Hepatocyte (in vitro differentiated cells): ENCODE measurements around the gene RHBDD3. TPM values are rescaled to one million over a fixed set of nuclear protein-coding genes. Genes with fewer than 3 reads are reported as not detected.

Experiments used
- DNase-seq: peaks from one replicate; pipeline ENCODE4 v3.0.0-alpha.2; 2016; ENCODE audit warnings: low spot score
- H2AFZ ChIP-seq: fragments of 200-600 bp; sonication (generic); 2 replicates; pipeline ENCODE4 v1.6.0; 2016; ENCODE audit warnings: antibody characterized with exemption, mild to moderate bottlenecking
- H3K27ac ChIP-seq: fragments of 200-600 bp; sonication (generic); 2 replicates; pipeline ENCODE4 v1.5.1; 2016; ENCODE audit warnings: mild to moderate bottlenecking
- H3K27me3 ChIP-seq: fragments of 200-600 bp; sonication (generic); 2 replicates; pipeline ENCODE4 v1.6.1; 2016
- H3K36me3 ChIP-seq: fragments of 200-600 bp; sonication (generic); replicated peaks from 2 replicates; pipeline ENCODE4 v1.5.1; 2016; ENCODE audit warnings: low read depth; ENCODE audit not compliant: insufficient read depth
- H3K4me1 ChIP-seq: fragments of 200-600 bp; sonication (generic); 2 replicates; pipeline ENCODE4 v1.5.1; 2016; ENCODE audit warnings: mild to moderate bottlenecking, moderate library complexity; ENCODE audit not compliant: insufficient read depth
- H3K4me2 ChIP-seq: fragments of 200-600 bp; sonication (generic); 2 replicates; pipeline ENCODE4 v1.6.0; 2016
- H3K4me3 ChIP-seq: fragments of 200-600 bp; sonication (generic); 2 replicates; pipeline ENCODE4 v1.5.1; 2016; ENCODE audit warnings: mild to moderate bottlenecking
- H3K79me2 ChIP-seq: fragments of 200-600 bp; sonication (generic); 2 replicates; pipeline ENCODE4 v1.6.0; 2017; ENCODE audit warnings: mild to moderate bottlenecking
- H3K9me2 ChIP-seq: fragments of 200-600 bp; sonication (generic); replicated peaks from 2 replicates; pipeline ENCODE4 v1.6.0; 2017; ENCODE audit warnings: mild to moderate bottlenecking; ENCODE audit not compliant: insufficient read depth
- H3K9me3 ChIP-seq: fragments of 200-600 bp; sonication (generic); 2 replicates; pipeline ENCODE4 v1.5.1; 2016; ENCODE audit warnings: low read depth, mild to moderate bottlenecking
- H4K20me1 ChIP-seq: fragments of 200-600 bp; sonication (generic); 2 replicates; pipeline ENCODE4 v1.6.0; 2016; ENCODE audit warnings: mild to moderate bottlenecking; ENCODE audit not compliant: insufficient read depth, poor library complexity, severe bottlenecking
- CTCF ChIP-seq: fragments of 200-600 bp; sonication (generic); IDR thresholded peaks from 2 replicates; pipeline ENCODE4 v1.5.1; 2016; ENCODE audit warnings: antibody characterized with exemption, mild to moderate bottlenecking; ENCODE audit not compliant: poor library complexity
- EZH2 ChIP-seq: fragments of 200-600 bp; sonication (generic); IDR thresholded peaks from 2 replicates; pipeline ENCODE4 v1.6.1; 2016; ENCODE audit warnings: antibody characterized with exemption, mild to moderate bottlenecking, borderline replicate concordance
- EZH2phosphoT487 ChIP-seq: fragments of 200-600 bp; sonication (generic); IDR thresholded peaks from one replicate; pipeline ENCODE4 v1.6.1; 2018; ENCODE audit warnings: antibody characterized with exemption, mild to moderate bottlenecking, low read depth, moderate library complexity; ENCODE audit not compliant: unreplicated experiment, severe bottlenecking
- WGBS: methylation state at CpG from one replicate; pipeline ENCODE4 v1.1.6; 2016; ENCODE audit warnings: low lambda C conversion rate; ENCODE audit errors: missing lambda C conversion rate; 5-methylcytosine and 5-hydroxymethylcytosine counted together
- polyA plus RNA-seq: library from polyadenylated mRNA; unstranded; fragments of >200 nt; fragmentation: Nextera tagmentation; extraction: Ambion mirVana; gene quantifications from 2 replicates; pipeline ENCODE4 v1.2.1, GENCODE V29; 2016
- total RNA-seq: library from RNA; depleted of rRNA; stranded (reverse); fragments of >200 nt; gene quantifications from 2 replicates; pipeline ENCODE4 v1.2.3, GENCODE V29; 2014

The RHBDD3 gene
- total and polyA plus RNA-seq, 2 experiments from 2014 or later: 27.2 to 46.7 TPM

DNA sequence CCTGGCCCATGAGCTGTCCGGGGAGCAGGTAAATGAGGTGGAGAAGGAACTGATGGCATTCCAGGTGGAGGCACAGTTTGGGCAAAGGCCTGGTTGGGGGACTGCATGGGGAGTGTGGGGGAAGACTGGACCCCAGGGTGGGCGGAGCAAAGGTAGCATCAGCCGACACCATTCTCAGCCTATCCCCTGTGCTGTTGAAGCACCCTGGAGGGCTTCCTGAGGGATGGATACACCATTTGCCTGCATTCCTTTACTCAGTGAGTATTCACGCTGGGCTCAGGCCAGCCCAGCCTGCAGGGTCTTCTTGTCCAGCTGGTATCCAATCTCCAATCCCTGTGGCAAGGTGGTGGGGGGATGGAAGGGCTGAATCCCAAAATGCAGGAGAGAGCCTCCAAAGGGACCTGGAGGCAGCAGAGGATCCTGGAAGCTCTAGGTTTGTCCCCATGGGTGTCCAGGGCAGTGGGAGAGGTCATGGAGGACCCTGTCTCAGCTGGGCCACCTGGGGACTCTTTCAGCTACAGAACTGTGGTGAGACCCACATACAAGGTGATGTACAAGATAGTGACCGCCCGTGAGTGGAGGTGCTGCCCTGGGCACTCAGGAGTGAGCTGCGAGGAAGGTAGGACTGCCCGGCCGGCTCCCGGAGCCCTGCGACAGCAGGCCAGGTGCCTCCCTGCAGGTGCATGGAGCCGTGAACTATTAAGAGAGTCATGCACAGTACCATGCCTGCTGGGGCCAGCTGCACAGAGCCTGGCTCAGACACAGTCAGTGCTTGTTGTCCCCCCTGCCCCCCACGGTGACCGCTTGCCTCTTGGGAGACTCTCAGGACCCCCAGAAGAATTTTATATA is 52.5 kb downstream of the RHBDD3 start:
- H3K27ac ChIP-seq: no peak overlapping the region
- no peak overlapping the region for H2AFZ ChIP-seq
- H3K4me3 ChIP-seq: no peak overlapping the region
- H4K20me1 ChIP-seq: no peaks in the 10 kb centered on the region
- no peak overlapping the region for H3K4me2 ChIP-seq
- no peaks in the 10 kb centered on the region for H3K36me3 ChIP-seq
- DNase-seq: no peak
- TF ChIP-seq CTCF (no peak), EZH2 (no peak), EZH2phosphoT487 (no peak)
- no peaks in the 10 kb centered on the region for H3K9me2 ChIP-seq
- WGBS: 89% methylated on average over 14 of the region's 14 CpGs
- H3K27me3 ChIP-seq: no peaks in the 10 kb centered on the region
- peaks cover 4% of the 10 kb centered on the region for H3K4me1 ChIP-seq
- no peaks in the 10 kb centered on the region for H3K79me2 ChIP-seq
- no peaks in the 10 kb centered on the region for H3K9me3 ChIP-seq

GRCh38 chr22:29214232-29214631 is 53.5 kb downstream of the RHBDD3 start:
- Histone ChIP-seq H3K9me2 (no peaks in the 10 kb centered on the region), H3K27ac (no peak overlapping the region), H4K20me1 (no peaks in the 10 kb centered on the region), H2AFZ (no peak overlapping the region), H3K4me3 (no peak overlapping the region), H3K79me2 (no peaks in the 10 kb centered on the region), H3K9me3 (no peaks in the 10 kb centered on the region), H3K27me3 (no peaks in the 10 kb centered on the region), H3K4me2 (no peak overlapping the region), H3K4me1 (no peaks in the 10 kb centered on the region), H3K36me3 (no peaks in the 10 kb centered on the region)
- DNase-seq: no peak
- TF ChIP-seq EZH2phosphoT487: no peak
- no peak for TF ChIP-seq EZH2
- TF ChIP-seq CTCF: no peak
- 98% methylated on average over 6 of the region's 6 CpGs for WGBS

- no peaks in the 10 kb centered on the region for H3K9me2 ChIP-seq
- DNase-seq: no peak
- H3K27ac ChIP-seq: no peak overlapping the region
- no peak overlapping the region for H3K4me3 ChIP-seq
- H3K36me3 ChIP-seq: no peaks in the 10 kb centered on the region
- TF ChIP-seq EZH2: no peak
- no peak overlapping the region for H3K4me2 ChIP-seq
- H3K4me1 ChIP-seq: no peaks in the 10 kb centered on the region
- H2AFZ ChIP-seq: no peak overlapping the region
- no peaks in the 10 kb centered on the region for H3K9me3 ChIP-seq
- H3K27me3 ChIP-seq: no peaks in the 10 kb centered on the region
- no peaks in the 10 kb centered on the region for H3K79me2 ChIP-seq
- no peaks in the 10 kb centered on the region for H4K20me1 ChIP-seq
- WGBS: 83% methylated on average over 9 of the region's 9 CpGs
These were observed 54.3 kb downstream of the RHBDD3 start for GRCh38 chr22:29213493-29213892.

DNA sequence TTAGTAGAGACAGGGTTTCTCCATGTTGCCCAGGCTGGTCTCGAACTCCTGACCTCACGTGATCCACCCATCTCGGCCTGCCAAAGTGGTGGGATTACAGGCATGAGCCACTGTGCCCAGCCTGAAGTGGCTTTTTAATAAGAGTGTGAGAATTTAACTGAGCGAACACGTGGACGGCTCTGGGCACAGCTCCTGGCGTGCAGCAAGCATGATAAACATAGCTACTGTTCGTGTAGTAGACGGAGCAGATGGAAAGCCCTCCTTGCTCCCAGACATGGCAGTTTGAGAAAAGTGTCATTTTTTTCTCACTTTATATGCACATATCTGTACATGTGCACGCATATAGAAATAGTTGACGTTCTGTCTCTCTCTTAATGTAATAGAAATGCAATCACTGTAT is 55.0 kb downstream of the RHBDD3 start:
- Histone ChIP-seq H3K36me3 (no peaks in the 10 kb centered on the region), H3K27me3 (no peaks in the 10 kb centered on the region), H3K79me2 (no peaks in the 10 kb centered on the region), H3K4me3 (no peak overlapping the region), H2AFZ (no peak overlapping the region), H4K20me1 (no peaks in the 10 kb centered on the region), H3K27ac (no peak overlapping the region), H3K4me1 (no peaks in the 10 kb centered on the region), H3K9me2 (no peaks in the 10 kb centered on the region), H3K9me3 (no peaks in the 10 kb centered on the region), H3K4me2 (no peak overlapping the region)
- WGBS: 92% methylated on average over 11 of the region's 11 CpGs
- TF ChIP-seq EZH2: no peak
- TF ChIP-seq EZH2phosphoT487: no peak
- no peak for TF ChIP-seq CTCF
- DNase-seq: no peak
